B cell (primary cell): ENCODE results near the gene COL1A1. TPM values are rescaled to one million over a fixed set of nuclear protein-coding genes. Genes with fewer than 3 reads are reported as not detected.

ENCODE experiments used
- ATAC-seq: fragments of 200-7000 bp; cut with Tn5 transposase; one replicate; pipeline ENCODE4 v1.10.0; 2021; ENCODE audit warnings: low read depth, mild to moderate bottlenecking, moderate number of reproducible peaks, moderate library complexity
- CTCF ChIA-PET: fragments of 350-600 bp; sonication (Branson Sonifier 250); formaldehyde crosslinking; loops from one replicate; lab custom pipeline; 2021; ENCODE audit warnings: antibody characterized with exemption, inconsistent platforms; lab: Charles Lee
- POLR2A ChIA-PET: fragments of 350-600 bp; sonication (Branson Sonifier 250); formaldehyde crosslinking; loops from one replicate; lab custom pipeline; 2021; ENCODE audit warnings: antibody characterized with exemption; lab: Charles Lee
- DNase-seq: peaks from one replicate; pipeline ENCODE4 v3.0.0; 2013
- H2AFZ ChIP-seq: 2 replicates; pipeline ENCODE4 v1.6.1; 2012; ENCODE audit warnings: mild to moderate bottlenecking, low read depth, low read length; ENCODE audit not compliant: insufficient read depth, poor library complexity, severe bottlenecking
- H3K27ac ChIP-seq, 2 donors: 1 replicate in 1 of 2; 2 replicates in 1 of 2; pipeline ENCODE4 v1.5.1; 2012 to 2013; ENCODE audit warnings: low read length in 2 of 2, mild to moderate bottlenecking in 2 of 2, moderate library complexity in 1 of 2
- H3K27me3 ChIP-seq, 4 experiments: fragments of 200-600 bp in 1 of 4; sonication (generic) in 1 of 4; replicated peaks in 1 of 4; 1 replicate in 2 of 4; 2 replicates in 2 of 4; pipeline versions ENCODE4 v1.6.1 to v1.7.0; 2013 to 2016; ENCODE audit warnings: low read length in 3 of 4, mild to moderate bottlenecking in 2 of 4, mixed read lengths in 1 of 4, moderate library complexity in 1 of 4; ENCODE audit not compliant: insufficient read depth in 4 of 4, control insufficient read depth in 3 of 4; ENCODE audit errors: control extremely low read depth in 1 of 4
- H3K36me3 ChIP-seq, 2 experiments: replicated peaks in 1 of 2; 1 replicate in 1 of 2; 2 replicates in 1 of 2; pipeline versions ENCODE4 v1.6.1 to v1.7.1; 2013; ENCODE audit warnings: low read length in 1 of 2; ENCODE audit not compliant: insufficient read depth in 2 of 2, control insufficient read depth in 1 of 2; ENCODE audit errors: control extremely low read depth in 1 of 2, extremely low read depth in 1 of 2
- H3K4me1 ChIP-seq, 2 donors: fragments of 200-600 bp in 1 of 2; sonication (generic) in 1 of 2; 1 replicate in 1 of 2; 2 replicates in 1 of 2; pipeline versions ENCODE4 v1.5.1 to v1.6.1; 2013 to 2017; ENCODE audit warnings: low read length in 2 of 2; ENCODE audit not compliant: control insufficient read depth in 2 of 2, insufficient read depth in 2 of 2
- H3K4me2 ChIP-seq: replicated peaks from 2 replicates; pipeline ENCODE3; 2012; ENCODE audit warnings: mild to moderate bottlenecking, low read depth, low read length; ENCODE audit not compliant: poor library complexity, severe bottlenecking
- H3K4me3 ChIP-seq, 5 experiments: fragments of 200-600 bp in 1 of 5; sonication (generic) in 1 of 5; 1 replicate in 3 of 5; 2 replicates in 2 of 5; pipeline versions ENCODE4 v1.5.1 to v1.7.0; 2011 to 2016; ENCODE audit warnings: low read length in 4 of 5, mild to moderate bottlenecking in 4 of 5, low read depth in 2 of 5, control low read depth in 1 of 5, moderate library complexity in 1 of 5; ENCODE audit not compliant: insufficient read depth in 1 of 5; ENCODE audit errors: control extremely low read depth in 1 of 5, extremely low read depth in 1 of 5
- H3K79me2 ChIP-seq: fragments of 200-600 bp; sonication (generic); one replicate; pipeline ENCODE4 v1.6.0; 2016; ENCODE audit warnings: low read length; ENCODE audit not compliant: control insufficient read depth, insufficient read depth
- H3K9ac ChIP-seq: fragments of 200-600 bp; sonication (generic); 2 replicates; pipeline ENCODE4 v1.6.1; 2017; ENCODE audit warnings: mild to moderate bottlenecking, low read length, moderate library complexity
- H3K9me3 ChIP-seq, 3 donors: one replicate each; pipeline versions ENCODE4 v1.6.1 to v1.7.1; 2013; ENCODE audit warnings: low read length in 2 of 3; ENCODE audit not compliant: control insufficient read depth in 2 of 3, insufficient read depth in 1 of 3; ENCODE audit errors: control extremely low read depth in 1 of 3
- H4K20me1 ChIP-seq: 2 replicates; pipeline ENCODE4 v1.6.0; 2012; ENCODE audit warnings: mild to moderate bottlenecking, low read length; ENCODE audit not compliant: insufficient read depth, control insufficient read depth, poor library complexity, severe bottlenecking
- H3K27ac Mint-ChIP-seq: one replicate; pipeline ENCODE4 v1.8.0; 2021; ENCODE audit warnings: mixed read lengths
- H3K27me3 Mint-ChIP-seq: one replicate; pipeline ENCODE4 v1.8.0; 2021; ENCODE audit warnings: mixed read lengths
- H3K4me1 Mint-ChIP-seq: one replicate; pipeline ENCODE4 v1.8.0; 2021; ENCODE audit warnings: mixed read lengths
- H3K4me3 Mint-ChIP-seq: one replicate; pipeline ENCODE4 v1.8.0; 2021; ENCODE audit warnings: mixed read lengths
- H3K9me3 Mint-ChIP-seq: one replicate; pipeline ENCODE4 v1.8.0; 2022; ENCODE audit warnings: mixed read lengths; ENCODE audit not compliant: insufficient read depth
- EZH2 ChIP-seq: IDR thresholded peaks from 2 replicates; pipeline ENCODE4 v1.6.1; 2012; ENCODE audit warnings: borderline replicate concordance, low read depth, mild to moderate bottlenecking, moderate library complexity, low read length; ENCODE audit not compliant: insufficient read depth, poor library complexity, severe bottlenecking
- WGBS: methylation state at CpG from one replicate; pipeline ENCODE4 v1.1.5; 2013; ENCODE audit warnings: missing lambda C conversion rate; ENCODE audit not compliant: insufficient coverage; 5-methylcytosine and 5-hydroxymethylcytosine counted together
- intact Hi-C: fragments of 100-400 bp; cut with micrococcal nuclease; formaldehyde crosslinking; loops from one replicate; pipeline ENCODE4 v1.10.0; 2022
- polyA plus RNA-seq: library from polyadenylated mRNA; depleted of rRNA; stranded (reverse); fragments of >200 nt; gene quantifications from 2 replicates; pipeline ENCODE4 v1.2.3, GENCODE V29; 2012
- total RNA-seq, 2 donors: library from RNA; stranded (reverse); fragments of 120-200 nt in 1 of 2; gene quantifications; 1 replicate in 1 of 2; 2 replicates in 1 of 2; pipeline versions ENCODE4 v1.2.3 to v1.2.4, GENCODE V29; 2013 to 2022
- TF ChIP-seq, protein P1 (sequence below): fragments of 200-600 bp; IDR thresholded peaks from one replicate; pipeline ENCODE4 v1.8.0; 2022; ENCODE audit warnings: antibody characterized with exemption, mild to moderate bottlenecking

Gene COL1A1
- total and polyA plus RNA-seq, 2 donors (not counting 1 experiment from before 2014, with no cell fraction given), result 0.66 to 9.1 TPM

DNA sequence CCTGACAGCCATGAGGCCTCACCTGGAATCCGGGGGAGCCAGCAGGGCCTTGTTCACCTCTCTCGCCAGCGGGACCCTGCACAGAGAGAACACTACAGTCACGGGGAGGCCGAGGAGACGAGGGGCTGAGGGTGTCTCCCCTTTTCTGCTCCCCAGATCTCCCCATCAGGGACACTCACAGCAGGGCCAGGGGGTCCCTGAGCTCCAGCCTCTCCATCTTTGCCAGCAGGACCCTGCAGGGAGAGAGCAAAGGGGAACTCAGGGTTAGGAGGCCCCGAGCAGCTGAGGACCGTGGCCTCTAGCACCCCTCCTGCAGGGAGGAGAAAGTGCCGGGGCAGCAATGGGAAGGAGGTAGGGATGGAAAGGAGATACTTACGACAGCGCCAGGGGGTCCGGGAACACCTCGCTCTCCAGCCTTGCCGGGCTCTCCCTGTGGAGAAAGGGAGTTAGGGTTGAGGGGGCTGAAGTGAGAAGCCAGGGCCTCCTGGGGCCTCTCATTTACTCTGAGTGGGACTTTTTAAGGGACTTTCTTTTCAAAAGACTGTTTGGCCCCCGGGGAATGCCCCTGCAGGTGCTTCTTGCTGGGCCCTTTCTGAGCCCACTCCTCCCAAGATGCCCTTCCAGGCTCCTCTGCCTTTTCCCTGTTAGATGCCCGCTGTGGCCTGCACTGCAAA is 8.7 kb downstream of the COL1A1 start:
- H3K4me3 ChIP-seq, result no peak overlapping the region
- ATAC-seq (peak; percentile 58), DNase-seq (peak; percentile 44)
- peaks cover 10% of the 10 kb centered on the region for H3K4me1 Mint-ChIP-seq
- peaks cover 0 to 2% (median 0%) of the 10 kb centered on the region in 4 experiments for H3K27me3 ChIP-seq
- H3K4me1 ChIP-seq, result peaks cover 8 to 14% of the 10 kb centered on the region in 2 donors
- intact Hi-C loops, result no loop called here
- no peak for TF ChIP-seq EZH2
- TF ChIP-seq, protein P1, sequence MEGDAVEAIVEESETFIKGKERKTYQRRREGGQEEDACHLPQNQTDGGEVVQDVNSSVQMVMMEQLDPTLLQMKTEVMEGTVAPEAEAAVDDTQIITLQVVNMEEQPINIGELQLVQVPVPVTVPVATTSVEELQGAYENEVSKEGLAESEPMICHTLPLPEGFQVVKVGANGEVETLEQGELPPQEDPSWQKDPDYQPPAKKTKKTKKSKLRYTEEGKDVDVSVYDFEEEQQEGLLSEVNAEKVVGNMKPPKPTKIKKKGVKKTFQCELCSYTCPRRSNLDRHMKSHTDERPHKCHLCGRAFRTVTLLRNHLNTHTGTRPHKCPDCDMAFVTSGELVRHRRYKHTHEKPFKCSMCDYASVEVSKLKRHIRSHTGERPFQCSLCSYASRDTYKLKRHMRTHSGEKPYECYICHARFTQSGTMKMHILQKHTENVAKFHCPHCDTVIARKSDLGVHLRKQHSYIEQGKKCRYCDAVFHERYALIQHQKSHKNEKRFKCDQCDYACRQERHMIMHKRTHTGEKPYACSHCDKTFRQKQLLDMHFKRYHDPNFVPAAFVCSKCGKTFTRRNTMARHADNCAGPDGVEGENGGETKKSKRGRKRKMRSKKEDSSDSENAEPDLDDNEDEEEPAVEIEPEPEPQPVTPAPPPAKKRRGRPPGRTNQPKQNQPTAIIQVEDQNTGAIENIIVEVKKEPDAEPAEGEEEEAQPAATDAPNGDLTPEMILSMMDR, result no peak
- no peaks in the 10 kb centered on the region for H3K27me3 Mint-ChIP-seq
- H3K9me3 Mint-ChIP-seq, result no peaks in the 10 kb centered on the region
- 63% methylated on average over 12 of the region's 16 CpGs for WGBS
- H2AFZ ChIP-seq, result no peak overlapping the region
- no peaks in the 10 kb centered on the region for H3K36me3 ChIP-seq
- H4K20me1 ChIP-seq, result no peaks in the 10 kb centered on the region
- H3K27ac Mint-ChIP-seq, result no peak overlapping the region
- CTCF ChIA-PET, result interaction anchor here (1.6 to 2.2 kb wide), 2 partner anchors 11 to 23 kb away, joined by 3 to 8 read pairs; no protein-coding TSS in a partner anchor
- no peak overlapping the region for H3K9ac ChIP-seq
- no peak overlapping the region for H3K27ac ChIP-seq
- peak overlapping the region; percentile 33 for H3K4me3 Mint-ChIP-seq
- H3K4me2 ChIP-seq, result peak overlapping the region; percentile 28
- H3K79me2 ChIP-seq, result no peaks in the 10 kb centered on the region
- POLR2A ChIA-PET, result no interaction called here
- H3K9me3 ChIP-seq, result no peaks in the 10 kb centered on the region

DNA sequence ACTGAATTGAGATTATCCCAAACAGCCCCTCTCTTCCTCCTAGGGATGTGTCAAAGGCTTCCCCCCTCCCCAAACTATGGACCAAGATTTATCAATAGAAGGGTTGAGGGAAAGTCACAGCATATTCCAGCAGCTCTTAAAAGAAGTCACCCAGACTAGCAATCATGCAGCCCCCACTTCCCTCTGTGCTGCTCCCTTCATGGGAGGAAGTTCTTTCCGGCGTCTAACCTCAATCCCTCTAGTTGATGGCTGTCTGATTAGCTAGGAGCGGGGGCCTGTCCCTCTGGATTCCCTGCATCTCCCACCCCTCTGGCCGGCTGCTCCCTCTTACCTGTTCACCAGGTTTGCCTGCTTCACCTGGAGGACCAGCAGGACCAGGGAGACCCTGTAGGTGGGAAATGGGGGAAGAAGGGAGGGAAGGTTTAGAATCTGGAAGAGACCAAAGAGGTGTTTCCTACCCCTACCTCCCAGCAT is 9.2 kb downstream of the COL1A1 start:
- peak overlapping the region; percentile 20 for H3K27ac Mint-ChIP-seq
- H3K27me3 ChIP-seq, result no peaks in the 10 kb centered on the region
- no peak overlapping the region for H3K4me3 Mint-ChIP-seq
- no peak for DNase-seq
- no peak for TF ChIP-seq EZH2
- TF ChIP-seq, protein P1, result no peak
- peak overlapping the region; percentile 28 for H3K4me2 ChIP-seq
- no peak overlapping the region for H3K9ac ChIP-seq
- WGBS, result 100% methylated on average over 1 of the region's 4 CpGs
- no peaks in the 10 kb centered on the region for H3K9me3 ChIP-seq
- H3K4me1 ChIP-seq, result peaks cover 8 to 14% of the 10 kb centered on the region in 2 donors
- H4K20me1 ChIP-seq, result no peaks in the 10 kb centered on the region
- ATAC-seq, result no peak
- POLR2A ChIA-PET, result no interaction called here
- CTCF ChIA-PET, result interaction anchor here (1.6 to 1.9 kb wide), 2 partner anchors 11 to 14 kb away, joined by 3 to 4 read pairs; no protein-coding TSS in a partner anchor
- H3K27me3 Mint-ChIP-seq, result no peaks in the 10 kb centered on the region
- H2AFZ ChIP-seq, result no peak overlapping the region
- H3K4me1 Mint-ChIP-seq, result peaks cover 10% of the 10 kb centered on the region
- no peak overlapping the region for H3K4me3 ChIP-seq
- no peaks in the 10 kb centered on the region for H3K36me3 ChIP-seq
- H3K27ac ChIP-seq, result no peak overlapping the region
- no peaks in the 10 kb centered on the region for H3K79me2 ChIP-seq
- intact Hi-C loops, result no loop called here
- no peaks in the 10 kb centered on the region for H3K9me3 Mint-ChIP-seq
